H9 (cell line): ENCODE results near the gene RC3H2. TPM values are rescaled to one million over a fixed set of nuclear protein-coding genes. Genes with fewer than 3 reads are reported as not detected.

Experiments
- DNase-seq: peaks from one replicate; pipeline ENCODE4 v3.0.0-alpha.2; 2017
- H2AFZ ChIP-seq: one replicate; pipeline ENCODE4 v1.6.1; 2013; ENCODE audit warnings: mild to moderate bottlenecking, low read length, control low read depth, moderate library complexity
- H2AK5ac ChIP-seq: 2 replicates; pipeline ENCODE4 v1.6.1; 2013; ENCODE audit warnings: low read length, control low read depth, mixed read lengths; ENCODE audit not compliant: insufficient read length
- H2BK120ac ChIP-seq: one replicate; pipeline ENCODE4 v1.6.1; 2013; ENCODE audit warnings: low read depth, mild to moderate bottlenecking, low read length, control low read depth, inconsistent platforms; ENCODE audit not compliant: poor library complexity, severe bottlenecking
- H2BK12ac ChIP-seq: 2 replicates; pipeline ENCODE4 v1.6.1; 2013; ENCODE audit warnings: low read length, control low read depth, mixed read lengths, low read depth; ENCODE audit not compliant: insufficient read length
- H2BK15ac ChIP-seq: 2 replicates; pipeline ENCODE4 v1.6.1; 2013; ENCODE audit warnings: low read depth, low read length, control low read depth
- H2BK20ac ChIP-seq: one replicate; pipeline ENCODE4 v1.6.1; 2013; ENCODE audit warnings: low read depth, mild to moderate bottlenecking, low read length, control low read depth, inconsistent platforms; ENCODE audit not compliant: poor library complexity, severe bottlenecking
- H2BK5ac ChIP-seq: 2 replicates; pipeline ENCODE4 v1.6.1; 2013; ENCODE audit warnings: low read length, control low read depth, mixed read lengths; ENCODE audit not compliant: insufficient read length
- H3K14ac ChIP-seq: 2 replicates; pipeline ENCODE4 v1.6.1; 2013; ENCODE audit warnings: low read length, control low read depth; ENCODE audit not compliant: insufficient read depth
- H3K18ac ChIP-seq: 2 replicates; pipeline ENCODE4 v1.6.1; 2013; ENCODE audit warnings: low read depth, mild to moderate bottlenecking, mixed read lengths, low read length, control low read depth; ENCODE audit not compliant: insufficient read length
- H3K23ac ChIP-seq: 2 replicates; pipeline ENCODE4 v1.6.1; 2013; ENCODE audit warnings: low read length, control low read depth, mixed read lengths, low read depth; ENCODE audit not compliant: insufficient read length
- H3K23me2 ChIP-seq: 2 replicates; pipeline ENCODE4 v1.6.1; 2013; ENCODE audit warnings: low read depth, mild to moderate bottlenecking, mixed read lengths, low read length, control low read depth; ENCODE audit not compliant: insufficient read length, poor library complexity, severe bottlenecking
- H3K27ac ChIP-seq: 2 replicates; pipeline ENCODE4 v1.5.1; 2013; ENCODE audit warnings: low read length, control low read depth, mixed read lengths, low read depth; ENCODE audit not compliant: insufficient read length
- H3K27me3 ChIP-seq: 2 replicates; pipeline ENCODE4 v1.6.1; 2013; ENCODE audit warnings: low read length, control low read depth, inconsistent platforms; ENCODE audit not compliant: insufficient read depth
- H3K4ac ChIP-seq: 2 replicates; pipeline ENCODE4 v1.6.1; 2013; ENCODE audit warnings: low read depth, mild to moderate bottlenecking, control low read depth, inconsistent platforms, low read length, moderate library complexity
- H3K4me1 ChIP-seq: 2 replicates; pipeline ENCODE4 v1.6.1; 2013; ENCODE audit warnings: low read length, control low read depth, inconsistent platforms; ENCODE audit not compliant: insufficient read depth
- H3K4me2 ChIP-seq: 2 replicates; pipeline ENCODE4 v1.6.1; 2013; ENCODE audit warnings: low read length, control low read depth, mixed read lengths; ENCODE audit not compliant: insufficient read length, insufficient read depth
- H3K56ac ChIP-seq: 2 replicates; pipeline ENCODE4 v1.6.1; 2013; ENCODE audit warnings: low read depth, mild to moderate bottlenecking, mixed read lengths, low read length, control low read depth; ENCODE audit not compliant: insufficient read length
- H3K79me1 ChIP-seq: 2 replicates; pipeline ENCODE4 v1.6.1; 2013; ENCODE audit warnings: low read depth, mild to moderate bottlenecking, moderate library complexity, low read length, control low read depth, inconsistent platforms; ENCODE audit not compliant: insufficient read depth, poor library complexity, severe bottlenecking
- H3K79me2 ChIP-seq: 2 replicates; pipeline ENCODE4 v1.6.1; 2013; ENCODE audit warnings: low read length, control low read depth, inconsistent platforms; ENCODE audit not compliant: insufficient read depth
- H3K9ac ChIP-seq: 2 replicates; pipeline ENCODE4 v1.6.1; 2013; ENCODE audit warnings: low read length, control low read depth, mixed read lengths; ENCODE audit not compliant: insufficient read length; ENCODE audit errors: extremely low read depth
- H3K9me3 ChIP-seq: one replicate; pipeline ENCODE4 v1.6.1; 2013; ENCODE audit warnings: low read depth, low read length, inconsistent platforms; ENCODE audit not compliant: control insufficient read depth
- H3T11ph ChIP-seq: one replicate; pipeline ENCODE4 v1.6.1; 2013; ENCODE audit warnings: mild to moderate bottlenecking, low read length, control low read depth, inconsistent platforms
- H4K20me1 ChIP-seq: one replicate; pipeline ENCODE4 v1.6.1; 2013; ENCODE audit not compliant: control insufficient read depth, insufficient read length, insufficient read depth
- H4K5ac ChIP-seq: 2 replicates; pipeline ENCODE4 v1.6.1; 2013; ENCODE audit warnings: low read depth, mild to moderate bottlenecking, mixed read lengths, low read length, control low read depth; ENCODE audit not compliant: insufficient read length
- H4K8ac ChIP-seq: replicated peaks from 2 replicates; pipeline ENCODE4 v1.6.1; 2013; ENCODE audit warnings: low read length, control low read depth, mixed read lengths, low read depth; ENCODE audit not compliant: insufficient read length
- H4K91ac ChIP-seq: 2 replicates; pipeline ENCODE4 v1.6.1; 2013; ENCODE audit warnings: low read depth, mild to moderate bottlenecking, moderate library complexity, mixed read lengths, low read length, control low read depth; ENCODE audit not compliant: insufficient read length
- H3K27ac Mint-ChIP-seq, 3 experiments: 2 replicates in 2 of 3; 3 replicates in 1 of 3; pipeline ENCODE4 v1.8.0; 2020 to 2021; ENCODE audit warnings: mixed read lengths in 3 of 3, mild to moderate bottlenecking in 1 of 3, moderate library complexity in 1 of 3
- H3K27me3 Mint-ChIP-seq: 2 replicates; pipeline ENCODE4 v1.8.0; 2021; ENCODE audit warnings: low read depth, mild to moderate bottlenecking, moderate library complexity, mixed read lengths
- H3K36me3 Mint-ChIP-seq, 3 experiments: 2 replicates in 2 of 3; 3 replicates in 1 of 3; pipeline ENCODE4 v1.8.0; 2020 to 2021; ENCODE audit warnings: low read depth in 3 of 3, mixed read lengths in 3 of 3; ENCODE audit not compliant: insufficient read depth in 1 of 3
- H3K4me1 Mint-ChIP-seq, 2 experiments: 2 replicates each; pipeline ENCODE4 v1.8.0; 2020; ENCODE audit warnings: mixed read lengths in 2 of 2
- H3K4me3 Mint-ChIP-seq, 2 experiments: 2 replicates in 1 of 2; 3 replicates in 1 of 2; pipeline ENCODE4 v1.8.0; 2020 to 2021; ENCODE audit warnings: mild to moderate bottlenecking in 2 of 2, mixed read lengths in 2 of 2, moderate library complexity in 1 of 2
- H3K9me3 Mint-ChIP-seq, 2 experiments: 2 replicates in 1 of 2; 3 replicates in 1 of 2; pipeline ENCODE4 v1.8.0; 2020; ENCODE audit warnings: mild to moderate bottlenecking in 2 of 2, mixed read lengths in 2 of 2, moderate library complexity in 1 of 2
- CTCF ChIP-seq: fragments of 200-600 bp; sonication (generic); conservative IDR thresholded peaks from 3 replicates; pipeline ENCODE4 v1.8.0; 2021; ENCODE audit warnings: antibody characterized with exemption, mild to moderate bottlenecking
- total RNA-seq: library from RNA; stranded (reverse); gene quantifications from 2 replicates; pipeline ENCODE4 v1.2.1, GENCODE V29; 2021

RC3H2 gene
- total RNA-seq, 1 experiment from 2014 or later, result 49.0 TPM

- Histone ChIP-seq H2BK12ac (no peak overlapping the region), H3K9me3 (no peaks in the 10 kb centered on the region), H4K20me1 (no peaks in the 10 kb centered on the region), H3K56ac (no peak overlapping the region), H3K23ac (no peak overlapping the region), H3K23me2 (no peaks in the 10 kb centered on the region), H2AK5ac (no peak overlapping the region), H4K91ac (no peak overlapping the region), H3T11ph (no peak overlapping the region), H3K14ac (no peak overlapping the region), H2BK20ac (no peak overlapping the region), H3K4ac (no peak overlapping the region), H4K8ac (no peak overlapping the region), H3K18ac (no peak overlapping the region), H2BK5ac (no peak overlapping the region), H4K5ac (no peak overlapping the region), H3K79me1 (peaks cover 9% of the 10 kb centered on the region), H2AFZ (no peak overlapping the region), H2BK15ac (no peak overlapping the region), H3K79me2 (peaks cover 13% of the 10 kb centered on the region; the same call in 1 of the 2 replicates), H2BK120ac (no peak overlapping the region), H3K4me1 (no peaks in the 10 kb centered on the region), H3K27ac (no peak overlapping the region), H3K9ac (no peak overlapping the region), H3K27me3 (no peaks in the 10 kb centered on the region), H3K4me2 (no peak overlapping the region)
- Mint-ChIP-seq H3K27me3 (no peaks in the 10 kb centered on the region), H3K9me3 (no peaks in the 10 kb centered on the region), H3K36me3 (peaks cover 4 to 11% (median 5%) of the 10 kb centered on the region in 3 experiments; a peak in 5 of 7 replicates), H3K27ac (peak overlapping the region in 1 of 3 experiments; percentile 40; a peak in 2 of 7 replicates), H3K4me1 (peaks cover 18 to 24% of the 10 kb centered on the region in 2 experiments), H3K4me3 (no peak overlapping the region)
- no peak for DNase-seq
- TF ChIP-seq CTCF, result no peak
Observed at GRCh38 chr9:122954253-122954691, 49.1 kb upstream of the RC3H2 start.
